H1 (cell line): Measurements from ENCODE around the gene CENPA.
"Not testable (repeated sequence)": the region's sequence is repeated elsewhere in the genome, so short reads cannot be mapped to it uniquely, and the experiment has no call there.

ENCODE experiments used
- EZH2 ChIP-seq: fragments of 200-600 bp; sonication (generic); IDR thresholded peaks from 2 replicates; pipeline ENCODE4 v1.7.1; 2012; ENCODE audit warnings: low read depth, mild to moderate bottlenecking, moderate library complexity, low read length, inconsistent platforms; ENCODE audit not compliant: severe bottlenecking
- JUND ChIP-seq: IDR thresholded peaks from 2 replicates; pipeline ENCODE4 v1.6.1; 2011; ENCODE audit warnings: mild to moderate bottlenecking, improper control_type of control experiment, low read length
- MAX ChIP-seq: IDR thresholded peaks from 2 replicates; pipeline ENCODE4 v1.6.1; 2012; ENCODE audit warnings: inconsistent platforms
- POLR2A ChIP-seq, 2 experiments: IDR thresholded peaks; 1 replicate in 1 of 2; 2 replicates in 1 of 2; pipeline ENCODE4 v1.6.1; 2011; ENCODE audit warnings: low read depth in 2 of 2, low read length in 2 of 2, mild to moderate bottlenecking in 2 of 2; ENCODE audit errors: control extremely low read depth in 1 of 2
- POLR2AphosphoS5 ChIP-seq: IDR thresholded peaks from 2 replicates; pipeline ENCODE4 v1.6.1; 2011; ENCODE audit warnings: low read depth, low read length
- RAD21 ChIP-seq, 2 experiments: IDR thresholded peaks in 1 of 2; conservative IDR thresholded peaks in 1 of 2; 2 replicates each; pipeline ENCODE4 v1.6.1; 2011; ENCODE audit warnings: low read depth in 2 of 2, low read length in 2 of 2, improper control_type of control experiment in 1 of 2, inconsistent platforms in 1 of 2, mild to moderate bottlenecking in 1 of 2, moderate library complexity in 1 of 2
- TAF1 ChIP-seq: IDR thresholded peaks from 2 replicates; pipeline ENCODE4 v1.6.1; 2011; ENCODE audit warnings: mild to moderate bottlenecking, low read depth, low read length
- TF ChIP-seq, protein P1 (sequence below), 3 experiments: IDR thresholded peaks; 1 replicate in 2 of 3; 2 replicates in 1 of 3; pipeline versions ENCODE4 v1.5.1 to v1.6.1; 2011; ENCODE audit warnings: low read length in 3 of 3, mild to moderate bottlenecking in 3 of 3, inconsistent platforms in 2 of 3, low read depth in 1 of 3, moderate library complexity in 1 of 3; ENCODE audit not compliant: insufficient read depth in 1 of 3; ENCODE audit errors: control extremely low read depth in 1 of 3

DNA sequence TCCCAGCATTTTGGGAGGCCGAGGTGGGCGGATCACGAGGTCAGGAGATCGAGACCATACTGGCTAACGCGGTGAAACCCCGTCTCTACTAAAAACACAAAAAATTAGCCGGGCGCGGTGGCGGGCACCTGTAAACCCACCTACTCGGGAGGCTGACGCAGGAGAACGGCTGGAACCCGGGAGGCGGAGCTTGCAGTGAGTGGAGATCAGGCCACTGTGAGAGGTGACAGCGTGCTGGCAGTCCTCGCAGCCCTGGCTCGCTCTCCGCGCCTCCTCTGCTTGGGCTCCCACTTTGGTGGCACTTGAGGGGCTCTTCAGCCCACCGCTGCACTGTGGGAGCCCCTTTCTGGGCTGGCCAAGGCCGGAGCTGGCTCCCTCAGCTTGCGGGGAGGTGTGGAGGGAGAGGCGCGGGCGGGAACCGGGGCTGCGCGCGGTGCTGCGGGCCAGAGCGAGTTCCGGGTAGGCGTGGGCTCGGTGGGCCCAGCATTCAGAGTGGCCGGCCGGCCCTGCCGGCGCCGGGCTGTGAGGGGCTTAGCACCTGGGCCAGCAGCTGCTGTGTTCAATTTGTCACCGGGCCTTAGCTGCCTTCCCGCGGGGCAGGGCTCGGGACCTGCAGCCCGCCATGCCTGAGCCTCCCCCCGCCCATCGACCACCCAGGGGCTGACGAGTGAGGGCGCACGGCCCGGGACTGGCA, 28.4 kb downstream of the CENPA start:
- TF ChIP-seq, protein P1, sequence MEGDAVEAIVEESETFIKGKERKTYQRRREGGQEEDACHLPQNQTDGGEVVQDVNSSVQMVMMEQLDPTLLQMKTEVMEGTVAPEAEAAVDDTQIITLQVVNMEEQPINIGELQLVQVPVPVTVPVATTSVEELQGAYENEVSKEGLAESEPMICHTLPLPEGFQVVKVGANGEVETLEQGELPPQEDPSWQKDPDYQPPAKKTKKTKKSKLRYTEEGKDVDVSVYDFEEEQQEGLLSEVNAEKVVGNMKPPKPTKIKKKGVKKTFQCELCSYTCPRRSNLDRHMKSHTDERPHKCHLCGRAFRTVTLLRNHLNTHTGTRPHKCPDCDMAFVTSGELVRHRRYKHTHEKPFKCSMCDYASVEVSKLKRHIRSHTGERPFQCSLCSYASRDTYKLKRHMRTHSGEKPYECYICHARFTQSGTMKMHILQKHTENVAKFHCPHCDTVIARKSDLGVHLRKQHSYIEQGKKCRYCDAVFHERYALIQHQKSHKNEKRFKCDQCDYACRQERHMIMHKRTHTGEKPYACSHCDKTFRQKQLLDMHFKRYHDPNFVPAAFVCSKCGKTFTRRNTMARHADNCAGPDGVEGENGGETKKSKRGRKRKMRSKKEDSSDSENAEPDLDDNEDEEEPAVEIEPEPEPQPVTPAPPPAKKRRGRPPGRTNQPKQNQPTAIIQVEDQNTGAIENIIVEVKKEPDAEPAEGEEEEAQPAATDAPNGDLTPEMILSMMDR (IDR thresholded peaks at IDR 0.05; ENCODE audit: control extremely low read depth in 1 of 3, insufficient read depth in 1 of 3, low read depth in 1 of 3, low read length in 3 of 3): not testable (repeated sequence)
- not testable (repeated sequence) for TF ChIP-seq TAF1; POLR2A (IDR thresholded peaks at IDR 0.05; ENCODE audit: control extremely low read depth in 1 of 2, low read depth in 2 of 2, low read length in 2 of 2); EZH2; POLR2AphosphoS5; JUND; RAD21 (IDR thresholded peaks at IDR 0.05 in 1 of 2, conservative IDR thresholded peaks at IDR 0.05 in 1 of 2; ENCODE audit: low read depth in 2 of 2, low read length in 2 of 2); MAX
